Epithelial cell of esophagus (primary cell): ENCODE measurements around the gene ZNRF2.
"Not testable (repeated sequence)": the region's sequence is repeated elsewhere in the genome, so short reads cannot be mapped to it uniquely, and the experiment has no call there.

Source experiments
- DNase-seq: peaks from one replicate; pipeline ENCODE4 v3.0.0; 2010; ENCODE audit warnings: low read depth
- H3K4me3 ChIP-seq: 2 replicates; pipeline ENCODE4 v1.5.1; 2011; ENCODE audit warnings: mild to moderate bottlenecking, low read length, control low read depth
- CTCF ChIP-seq: IDR thresholded peaks from 2 replicates; pipeline ENCODE4 v1.5.1; 2011; ENCODE audit warnings: low read depth, mild to moderate bottlenecking, low read length, control low read depth, inconsistent platforms; ENCODE audit not compliant: insufficient read depth; ENCODE audit errors: missing control alignments

The ZNRF2 gene

GRCh38 chr7:30292416-30293038 lies 8.1 kb downstream of the ZNRF2 start:
- not testable (repeated sequence) for H3K4me3 ChIP-seq, DNase-seq

GRCh38 chr7:30296304-30296703 lies 11.9 kb downstream of the ZNRF2 start:
- not testable (repeated sequence) for DNase-seq, H3K4me3 ChIP-seq

GRCh38 chr7:30297499-30297898 lies 13.1 kb downstream of the ZNRF2 start:
- DNase-seq, H3K4me3 ChIP-seq: not testable (repeated sequence)

- not testable (repeated sequence) for H3K4me3 ChIP-seq, DNase-seq
These were observed 14.0 kb downstream of the ZNRF2 start for GRCh38 chr7:30298409-30298808.

GRCh38 chr7:30301751-30302150 lies 17.4 kb downstream of the ZNRF2 start:
- peak overlapping the region; percentile 18 for H3K4me3 ChIP-seq
- no peak for TF ChIP-seq CTCF
- peak; percentile 92 for DNase-seq

DNA sequence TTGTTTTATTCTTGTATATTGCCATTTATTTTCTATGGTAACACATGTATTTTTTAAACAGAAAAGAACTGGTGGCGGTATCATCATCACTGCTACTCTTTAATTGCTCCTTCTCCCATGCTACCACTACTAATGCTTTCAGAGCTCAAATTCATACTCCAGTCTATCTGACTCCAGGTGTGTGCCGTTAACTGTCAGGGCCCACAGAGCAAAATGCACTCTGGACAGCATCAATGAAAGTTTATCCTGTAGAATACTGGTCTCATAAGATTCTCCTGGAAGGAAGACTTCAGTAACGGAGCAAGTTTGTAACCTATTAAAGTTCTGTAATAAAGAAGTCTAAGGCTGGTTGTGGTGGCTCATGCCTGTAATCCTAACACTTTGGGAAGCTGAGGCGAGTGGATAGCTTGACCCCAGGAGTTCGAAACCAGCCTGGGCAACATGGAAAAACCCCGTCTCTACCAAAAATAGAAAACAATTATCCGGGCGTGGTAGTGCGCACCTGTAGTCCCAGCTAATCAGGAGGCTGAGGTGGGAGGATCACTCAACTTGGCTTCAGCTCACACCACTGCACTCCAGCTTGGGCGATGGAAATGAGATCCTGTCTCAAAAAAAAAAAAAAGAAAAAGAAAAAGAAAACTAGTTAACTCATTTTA lies 18.4 kb downstream of the ZNRF2 start:
- no peak for DNase-seq
- TF ChIP-seq CTCF, result no peak
- H3K4me3 ChIP-seq, result no peak overlapping the region

DNA sequence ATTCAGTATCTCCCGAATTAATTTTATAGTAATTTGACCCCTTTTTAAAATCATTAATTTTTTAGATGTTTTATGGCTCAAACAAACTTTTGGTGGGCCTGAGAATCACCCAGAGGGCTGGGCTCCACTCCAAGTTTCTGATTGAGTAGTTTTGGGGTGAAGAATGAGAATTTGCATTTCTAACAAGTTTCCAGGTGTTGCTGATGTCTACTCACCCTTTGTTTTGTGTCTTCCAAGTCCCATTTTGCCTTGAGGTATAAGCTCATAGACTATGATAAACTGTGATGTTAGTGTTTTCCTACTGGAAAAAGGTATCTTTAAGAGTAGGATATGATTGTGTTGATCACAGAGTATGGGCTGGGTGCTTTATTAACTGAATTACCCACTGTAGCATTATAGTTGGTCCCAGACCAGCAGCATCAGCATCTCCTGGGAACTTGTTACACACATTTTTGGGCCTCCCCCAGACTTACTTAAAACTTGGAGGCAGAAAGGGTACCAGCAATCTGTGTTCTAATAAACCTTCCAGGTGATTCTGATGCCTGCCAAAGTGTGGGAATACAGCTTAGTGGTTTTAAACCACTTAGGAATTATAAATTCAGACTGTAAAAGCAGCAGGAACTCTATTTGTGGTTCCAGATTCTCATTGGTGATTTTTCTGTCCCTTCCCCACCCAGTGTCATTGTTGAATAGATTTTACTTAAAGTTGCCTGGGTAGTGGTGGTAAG lies 19.1 kb downstream of the ZNRF2 start:
- DNase-seq, result no peak
- TF ChIP-seq CTCF, result no peak
- H3K4me3 ChIP-seq, result no peak overlapping the region

- no peak overlapping the region for H3K4me3 ChIP-seq
- DNase-seq, result no peak
- TF ChIP-seq CTCF, result no peak
These were observed 19.9 kb downstream of the ZNRF2 start for GRCh38 chr7:30304177-30304884.

GRCh38 chr7:30306976-30307375 lies 22.6 kb downstream of the ZNRF2 start:
- DNase-seq, result no peak
- TF ChIP-seq CTCF, result no peak
- no peak overlapping the region for H3K4me3 ChIP-seq
